CD14-positive monocyte (primary cell): ENCODE measurements around the gene CADM2. TPM values are rescaled to one million over a fixed set of nuclear protein-coding genes. Genes with fewer than 3 reads are reported as not detected.

Source experiments
- DNase-seq, 3 donors: peaks; one replicate each; pipeline ENCODE4 v3.0.0-alpha.2; 2011 to 2022
- H2AFZ ChIP-seq: 2 replicates; pipeline ENCODE4 v1.6.0; 2012; ENCODE audit warnings: mild to moderate bottlenecking, low read depth, low read length, inconsistent platforms; ENCODE audit not compliant: insufficient read depth, poor library complexity, severe bottlenecking
- H3K27ac ChIP-seq, 2 donors: 1 replicate in 1 of 2; 2 replicates in 1 of 2; pipeline ENCODE4 v1.5.1; 2012 to 2013; ENCODE audit warnings: low read length in 2 of 2, control low read depth in 1 of 2, inconsistent platforms in 1 of 2, low read depth in 1 of 2, mild to moderate bottlenecking in 1 of 2
- H3K27me3 ChIP-seq, 2 donors: one replicate each; pipeline versions ENCODE4 v1.6.0 to v1.6.1; 2011 to 2013; ENCODE audit warnings: low read length in 2 of 2; ENCODE audit not compliant: control insufficient read depth in 2 of 2, insufficient read depth in 2 of 2
- H3K36me3 ChIP-seq, 2 donors: replicated peaks in 1 of 2; 1 replicate in 1 of 2; 2 replicates in 1 of 2; pipeline versions ENCODE4 v1.5.1 to v1.6.1; 2012 to 2013; ENCODE audit warnings: low read length in 2 of 2, control low read depth in 1 of 2, inconsistent platforms in 1 of 2, mild to moderate bottlenecking in 1 of 2; ENCODE audit not compliant: insufficient read depth in 2 of 2, control insufficient read depth in 1 of 2
- H3K4me1 ChIP-seq, 2 donors: 1 replicate in 1 of 2; 2 replicates in 1 of 2; pipeline versions ENCODE4 v1.5.1 to v1.6.1; 2012 to 2013; ENCODE audit warnings: low read length in 2 of 2, control low read depth in 1 of 2, inconsistent platforms in 1 of 2, mild to moderate bottlenecking in 1 of 2, moderate library complexity in 1 of 2; ENCODE audit not compliant: insufficient read depth in 2 of 2, control insufficient read depth in 1 of 2
- H3K4me2 ChIP-seq: replicated peaks from 2 replicates; pipeline ENCODE3; 2012; ENCODE audit warnings: low read length, moderate library complexity, mild to moderate bottlenecking; ENCODE audit not compliant: poor library complexity, severe bottlenecking; ENCODE audit errors: extremely low read depth
- H3K4me3 ChIP-seq, 3 experiments: fragments of 200-600 bp in 1 of 3; sonication (generic) in 1 of 3; replicated peaks in 1 of 3; 1 replicate in 2 of 3; 2 replicates in 1 of 3; pipeline ENCODE4 v1.5.1; 2011 to 2013; ENCODE audit warnings: low read length in 3 of 3, mild to moderate bottlenecking in 3 of 3, control low read depth in 2 of 3, low read depth in 2 of 3, inconsistent platforms in 1 of 3, moderate library complexity in 1 of 3
- H3K79me2 ChIP-seq: 2 replicates; pipeline ENCODE4 v1.6.0; 2012; ENCODE audit warnings: mild to moderate bottlenecking, control low read depth, inconsistent platforms, low read length, moderate library complexity; ENCODE audit not compliant: insufficient read depth
- H3K9ac ChIP-seq: 2 replicates; pipeline ENCODE4 v1.6.0; 2017; ENCODE audit warnings: low read length, mild to moderate bottlenecking; ENCODE audit not compliant: insufficient read depth, poor library complexity, severe bottlenecking
- H3K9me3 ChIP-seq, 2 donors: replicated peaks in 1 of 2; 1 replicate in 1 of 2; 2 replicates in 1 of 2; pipeline versions ENCODE4 v1.5.1 to v1.6.1; 2012 to 2013; ENCODE audit warnings: low read length in 2 of 2, control low read depth in 1 of 2; ENCODE audit not compliant: control insufficient read depth in 1 of 2, insufficient read depth in 1 of 2
- H4K20me1 ChIP-seq: 2 replicates; pipeline ENCODE4 v1.6.0; 2012; ENCODE audit warnings: mild to moderate bottlenecking, low read length, control low read depth, moderate library complexity; ENCODE audit not compliant: insufficient read depth
- H3K27ac Mint-ChIP-seq, 7 donors: one replicate each; pipeline ENCODE4 v1.8.0; 2020; ENCODE audit warnings: mild to moderate bottlenecking in 7 of 7, mixed read lengths in 7 of 7, moderate library complexity in 6 of 7, inconsistent platforms in 2 of 7
- H3K27me3 Mint-ChIP-seq, 3 donors: one replicate each; pipeline ENCODE4 v1.8.0; 2021 to 2022; ENCODE audit warnings: low read depth in 3 of 3, mild to moderate bottlenecking in 3 of 3, mixed read lengths in 3 of 3, moderate library complexity in 3 of 3, inconsistent platforms in 1 of 3
- H3K36me3 Mint-ChIP-seq, 2 donors: one replicate each; pipeline ENCODE4 v1.8.0; 2020; ENCODE audit warnings: mixed read lengths in 2 of 2, inconsistent platforms in 1 of 2, mild to moderate bottlenecking in 1 of 2
- H3K4me1 Mint-ChIP-seq: one replicate; pipeline ENCODE4 v1.8.0; 2020; ENCODE audit warnings: mild to moderate bottlenecking, mixed read lengths
- H3K4me3 Mint-ChIP-seq, 2 donors: one replicate each; pipeline ENCODE4 v1.8.0; 2020; ENCODE audit warnings: mild to moderate bottlenecking in 2 of 2, mixed read lengths in 2 of 2, moderate library complexity in 1 of 2
- H3K9me3 Mint-ChIP-seq, 7 donors: one replicate each; pipeline ENCODE4 v1.8.0; 2020 to 2022; ENCODE audit warnings: mixed read lengths in 7 of 7, mild to moderate bottlenecking in 6 of 7, moderate library complexity in 6 of 7, inconsistent platforms in 2 of 7
- CTCF ChIP-seq: fragments of 200-600 bp; IDR thresholded peaks from one replicate; pipeline ENCODE4 v1.8.0; 2022; ENCODE audit warnings: antibody characterized with exemption, mild to moderate bottlenecking
- WGBS: methylation state at CpG from one replicate; pipeline ENCODE4 v1.1.5; 2013; ENCODE audit warnings: missing lambda C conversion rate; ENCODE audit not compliant: insufficient coverage; 5-methylcytosine and 5-hydroxymethylcytosine counted together
- intact Hi-C, 2 donors: fragments of 100-400 bp; cut with micrococcal nuclease; formaldehyde crosslinking; loops; one replicate each; pipeline versions ENCODE4 v1.15.0 to v1.15.1; 2023
- polyA plus RNA-seq, 3 donors: library from polyadenylated mRNA; depleted of rRNA in 1 of 3; unstranded in 2 of 3; stranded (reverse) in 1 of 3; fragments of 300-500 nt in 2 of 3; fragments of >200 nt in 1 of 3; fragmentation: Illumina TruSeq in 2 of 3; gene quantifications; 1 replicate in 2 of 3; 2 replicates in 1 of 3; pipeline ENCODE4 v1.2.3, GENCODE V29; 2012 to 2021

CADM2 gene
- polyA plus RNA-seq, 3 donors: not detected

GRCh38 chr3:85077018-85077417 is 118.2 kb downstream of the CADM2 start:
- no peak overlapping the region for H2AFZ ChIP-seq
- no peaks in the 10 kb centered on the region for H3K9me3 ChIP-seq
- H3K27ac ChIP-seq: no peak overlapping the region
- intact Hi-C loops: no loop called here
- Mint-ChIP-seq H3K27me3 (no peaks in the 10 kb centered on the region), H3K27ac (no peak overlapping the region), H3K4me1 (no peaks in the 10 kb centered on the region), H3K9me3 (no peaks in the 10 kb centered on the region), H3K36me3 (no peaks in the 10 kb centered on the region), H3K4me3 (no peak overlapping the region)
- DNase-seq: no peak
- no peaks in the 10 kb centered on the region for H3K79me2 ChIP-seq
- H3K4me1 ChIP-seq: no peaks in the 10 kb centered on the region
- H3K36me3 ChIP-seq: no peaks in the 10 kb centered on the region
- no peaks in the 10 kb centered on the region for H3K27me3 ChIP-seq
- TF ChIP-seq CTCF: no peak
- no peak overlapping the region for H3K4me2 ChIP-seq
- H3K4me3 ChIP-seq: no peak overlapping the region
- H4K20me1 ChIP-seq: no peaks in the 10 kb centered on the region
- no peak overlapping the region for H3K9ac ChIP-seq
- no CpG with 5 or more reads among the region's 1 CpG for WGBS

GRCh38 chr3:85081191-85081906 is 122.6 kb downstream of the CADM2 start:
- Histone ChIP-seq H3K9ac (no peak overlapping the region), H3K4me3 (no peak overlapping the region), H3K27me3 (no peaks in the 10 kb centered on the region), H3K4me1 (no peaks in the 10 kb centered on the region), H3K4me2 (no peak overlapping the region), H3K9me3 (no peaks in the 10 kb centered on the region), H2AFZ (no peak overlapping the region), H4K20me1 (no peaks in the 10 kb centered on the region), H3K36me3 (no peaks in the 10 kb centered on the region), H3K79me2 (no peaks in the 10 kb centered on the region), H3K27ac (no peak overlapping the region)
- DNase-seq: no peak
- Mint-ChIP-seq H3K36me3 (no peaks in the 10 kb centered on the region), H3K4me1 (no peaks in the 10 kb centered on the region), H3K9me3 (no peaks in the 10 kb centered on the region), H3K4me3 (no peak overlapping the region), H3K27me3 (no peaks in the 10 kb centered on the region), H3K27ac (no peak overlapping the region)
- intact Hi-C loops: no loop called here
- no peak for TF ChIP-seq CTCF
- no CpG with 5 or more reads among the region's 8 CpGs for WGBS
